NB4 (cell line): ENCODE measurements around the gene PPFIA2.

Experiments used
- DNase-seq: peaks from one replicate; pipeline ENCODE4 v3.0.0; 2010; ENCODE audit warnings: low read depth
- H3K4me3 ChIP-seq: one replicate; pipeline ENCODE4 v1.5.1; 2011; ENCODE audit warnings: mild to moderate bottlenecking, low read depth, low read length, moderate library complexity
- MYC ChIP-seq: IDR thresholded peaks from 2 replicates; pipeline ENCODE4 v1.6.1; 2011; ENCODE audit warnings: low read depth, low read length
- POLR2A ChIP-seq: IDR thresholded peaks from 2 replicates; pipeline ENCODE4 v1.6.1; 2011; ENCODE audit warnings: mild to moderate bottlenecking; ENCODE audit not compliant: insufficient read length; ENCODE audit errors: extremely low read depth
- TF ChIP-seq, protein P1 (sequence below): IDR thresholded peaks from one replicate; pipeline ENCODE4 v1.5.1; 2012; ENCODE audit warnings: low read depth, low read length
- TF ChIP-seq, protein P2 (sequence below): IDR thresholded peaks from 2 replicates; pipeline ENCODE4 v1.6.1; 2011; ENCODE audit warnings: low read depth, low read length

Gene PPFIA2

DNA sequence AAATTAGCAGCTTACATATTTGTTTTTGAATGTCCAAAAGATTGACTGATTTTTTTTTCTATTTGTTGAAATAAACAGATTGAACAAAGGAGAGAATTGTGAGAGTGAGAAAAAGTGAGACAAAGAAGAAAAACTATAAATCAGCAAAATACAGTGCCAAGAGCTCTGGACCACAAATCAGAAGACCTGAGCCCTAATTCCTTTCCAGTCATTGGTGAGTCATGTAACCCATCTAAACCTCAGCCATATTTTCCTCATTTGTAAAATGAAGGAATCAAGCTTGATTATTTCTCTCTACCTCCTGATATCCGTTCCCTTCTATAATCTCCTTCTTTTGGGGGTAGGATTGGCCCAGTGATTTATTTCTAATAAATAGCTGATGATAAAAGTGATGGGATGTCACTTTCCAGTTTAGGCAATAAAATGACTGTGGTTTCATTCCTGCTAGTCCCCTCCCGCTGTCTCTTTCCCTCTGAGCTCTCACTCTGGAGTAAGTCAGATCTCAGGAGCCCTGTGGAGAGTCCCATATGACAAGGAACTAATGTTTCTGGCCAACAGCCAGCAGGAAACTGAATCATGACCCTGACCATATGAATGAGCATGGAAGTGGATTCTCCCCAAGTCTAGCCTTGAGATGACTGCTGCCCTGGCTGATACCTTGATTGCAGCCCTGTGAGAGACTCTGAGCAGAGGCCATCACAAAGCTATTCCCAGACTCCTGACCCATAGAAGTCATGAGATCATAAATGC, 462.4 kb downstream of the PPFIA2 start:
- no peak for TF ChIP-seq MYC
- TF ChIP-seq, protein P1, sequence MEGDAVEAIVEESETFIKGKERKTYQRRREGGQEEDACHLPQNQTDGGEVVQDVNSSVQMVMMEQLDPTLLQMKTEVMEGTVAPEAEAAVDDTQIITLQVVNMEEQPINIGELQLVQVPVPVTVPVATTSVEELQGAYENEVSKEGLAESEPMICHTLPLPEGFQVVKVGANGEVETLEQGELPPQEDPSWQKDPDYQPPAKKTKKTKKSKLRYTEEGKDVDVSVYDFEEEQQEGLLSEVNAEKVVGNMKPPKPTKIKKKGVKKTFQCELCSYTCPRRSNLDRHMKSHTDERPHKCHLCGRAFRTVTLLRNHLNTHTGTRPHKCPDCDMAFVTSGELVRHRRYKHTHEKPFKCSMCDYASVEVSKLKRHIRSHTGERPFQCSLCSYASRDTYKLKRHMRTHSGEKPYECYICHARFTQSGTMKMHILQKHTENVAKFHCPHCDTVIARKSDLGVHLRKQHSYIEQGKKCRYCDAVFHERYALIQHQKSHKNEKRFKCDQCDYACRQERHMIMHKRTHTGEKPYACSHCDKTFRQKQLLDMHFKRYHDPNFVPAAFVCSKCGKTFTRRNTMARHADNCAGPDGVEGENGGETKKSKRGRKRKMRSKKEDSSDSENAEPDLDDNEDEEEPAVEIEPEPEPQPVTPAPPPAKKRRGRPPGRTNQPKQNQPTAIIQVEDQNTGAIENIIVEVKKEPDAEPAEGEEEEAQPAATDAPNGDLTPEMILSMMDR: no peak
- no peak for TF ChIP-seq POLR2A
- TF ChIP-seq, protein P2, sequence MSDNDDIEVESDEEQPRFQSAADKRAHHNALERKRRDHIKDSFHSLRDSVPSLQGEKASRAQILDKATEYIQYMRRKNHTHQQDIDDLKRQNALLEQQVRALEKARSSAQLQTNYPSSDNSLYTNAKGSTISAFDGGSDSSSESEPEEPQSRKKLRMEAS: no peak
- DNase-seq: peak; percentile 1
- no peak overlapping the region for H3K4me3 ChIP-seq

DNA sequence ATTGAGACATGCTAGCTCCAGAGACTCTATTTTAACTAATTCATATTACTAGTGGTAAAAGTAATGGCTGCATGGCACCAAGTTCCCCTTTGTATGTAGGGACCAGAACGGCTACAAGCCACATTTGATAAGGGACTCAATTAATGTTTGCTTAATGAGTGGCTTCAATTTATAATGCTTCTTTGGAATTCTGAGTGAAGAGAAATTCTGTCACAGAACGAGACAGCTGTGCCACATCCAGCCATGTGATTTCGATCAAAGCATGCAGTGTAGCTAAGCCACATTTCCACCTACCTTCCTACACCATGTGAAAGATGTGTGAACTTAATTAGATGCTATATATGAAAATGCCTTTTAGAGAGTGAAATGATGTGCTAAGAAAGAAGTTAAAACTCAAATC, 463.9 kb downstream of the PPFIA2 start:
- DNase-seq: no peak
- TF ChIP-seq, protein P2: no peak
- TF ChIP-seq, protein P1: no peak
- H3K4me3 ChIP-seq: no peak overlapping the region

DNA sequence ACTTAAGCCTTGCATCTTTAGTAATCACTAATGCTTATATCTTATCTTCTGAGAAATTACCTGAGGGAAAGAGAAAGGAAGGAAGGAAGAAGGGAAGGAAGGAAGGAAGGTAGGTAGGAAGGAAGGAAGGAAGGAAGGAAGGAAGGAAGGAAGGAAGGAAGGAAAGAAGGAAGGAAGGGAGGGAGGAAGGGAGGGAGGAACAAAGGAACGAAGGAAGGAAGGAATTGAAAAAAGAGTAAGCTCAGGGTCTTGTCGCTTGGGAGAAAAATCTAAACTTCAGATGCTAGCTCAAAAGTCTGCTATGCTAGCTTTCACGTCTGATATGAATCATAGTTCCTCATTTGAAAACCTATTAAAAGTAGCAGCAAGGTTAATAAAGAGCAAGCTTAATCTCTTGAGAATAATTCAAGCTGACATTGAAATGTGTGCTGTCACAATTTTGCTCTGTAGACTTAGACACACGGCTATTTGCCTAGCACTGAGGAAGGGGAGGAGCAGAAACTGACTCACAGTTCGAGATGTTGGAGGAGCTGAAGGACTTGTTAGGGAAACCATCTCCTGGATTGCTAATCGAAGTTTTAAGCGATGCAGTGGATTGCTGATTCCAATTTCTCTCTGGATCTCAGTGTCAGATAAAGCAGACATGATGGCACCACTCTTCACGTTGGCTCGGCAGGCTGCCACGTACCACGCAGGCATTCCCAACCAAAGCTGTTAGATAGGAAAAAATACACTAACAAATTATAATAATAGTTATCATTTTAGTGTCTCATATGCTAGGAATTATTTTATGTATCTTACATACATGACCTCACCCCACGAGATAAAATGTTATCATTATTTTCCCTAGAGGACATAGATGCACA, 464.6 kb downstream of the PPFIA2 start:
- TF ChIP-seq, protein P1: no peak
- no peak for TF ChIP-seq POLR2A
- TF ChIP-seq MYC: no peak
- TF ChIP-seq, protein P2: no peak
- DNase-seq: peak; percentile 7
- H3K4me3 ChIP-seq: no peak overlapping the region

DNA sequence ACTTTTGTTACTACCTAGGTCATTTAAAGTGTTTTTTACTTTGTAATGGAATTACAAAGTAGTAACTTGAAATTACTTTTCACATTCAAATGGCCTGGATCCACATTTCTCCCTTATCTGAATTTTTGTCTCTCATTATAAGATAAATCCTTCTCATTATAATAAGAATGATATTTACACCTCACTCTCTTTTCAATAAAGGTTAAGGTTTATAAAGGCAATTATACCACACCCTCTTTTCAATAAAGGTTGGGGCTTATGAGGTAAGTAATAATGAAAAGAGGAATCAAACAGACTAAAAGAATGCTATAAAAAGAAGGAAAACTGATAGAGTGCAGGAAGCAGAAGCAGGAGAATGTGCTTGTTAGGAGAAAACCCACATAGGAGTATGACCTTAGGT, 470.5 kb downstream of the PPFIA2 start:
- DNase-seq: no peak
- TF ChIP-seq, protein P2: no peak
- no peak for TF ChIP-seq POLR2A
- TF ChIP-seq, protein P1: no peak
- no peak for TF ChIP-seq MYC

DNA sequence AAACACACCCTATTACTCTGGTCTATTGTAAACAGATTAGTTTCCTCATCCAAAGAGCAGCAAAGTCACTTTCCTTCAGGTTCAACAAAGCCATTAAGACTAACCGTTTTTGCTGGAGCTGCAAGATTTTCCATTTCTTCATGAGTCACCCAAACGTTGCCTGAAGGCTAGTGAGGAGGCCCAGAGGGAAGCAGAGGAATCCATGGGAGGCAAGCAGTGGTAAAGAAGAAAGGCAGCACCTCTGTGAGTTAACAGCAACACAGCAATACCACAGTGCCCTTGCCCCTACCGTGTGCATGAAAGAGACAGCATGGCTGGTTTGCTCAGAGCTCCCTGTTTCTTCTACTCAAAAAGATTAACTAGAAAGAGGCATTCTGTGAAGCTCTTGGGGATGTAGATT, 475.0 kb downstream of the PPFIA2 start:
- DNase-seq: peak; percentile 3
- TF ChIP-seq MYC (no peak), POLR2A (no peak)
- TF ChIP-seq, protein P1: no peak
- TF ChIP-seq, protein P2: no peak
- no peak overlapping the region for H3K4me3 ChIP-seq

More for the DNA sequence above, 470.5 kb downstream of the PPFIA2 start:
- no peak overlapping the region for H3K4me3 ChIP-seq
